ENCODE results near the gene LIPT2.

LIPT2 gene

DNA sequence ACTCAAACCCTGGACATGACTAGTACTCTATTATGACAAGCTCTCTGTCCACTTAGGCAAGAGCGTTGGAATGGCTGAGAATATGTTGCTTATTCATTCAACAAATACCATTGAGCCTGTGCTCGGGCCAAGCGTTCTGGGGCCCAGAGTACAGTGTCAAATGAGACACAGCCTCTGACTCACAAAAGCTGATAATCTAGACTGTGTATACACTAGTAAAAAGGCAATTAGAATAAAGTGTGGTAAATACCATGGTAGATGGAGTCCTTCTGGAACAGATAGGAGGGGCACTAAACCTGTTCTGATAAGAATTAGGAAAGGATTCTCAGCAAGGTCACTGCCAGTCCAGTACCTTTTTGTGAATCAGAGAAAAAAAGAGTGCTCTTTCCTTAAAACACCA, 50.9 kb downstream of the LIPT2 start:
- peak; percentile 55 for DNase-seq (ENCODE audit: low read depth)
- H3K4me3 ChIP-seq (ENCODE audit: low read depth, low read length), result no peak overlapping the region
- no peak for TF ChIP-seq CTCF (conservative IDR thresholded peaks at IDR 0.05; ENCODE audit: low read depth, low read length)
